IPS-20b (cell line): ENCODE results near the gene FLNC.

Experiments
- H3K27ac ChIP-seq: one replicate; pipeline ENCODE4 v1.5.1; 2013; ENCODE audit warnings: low read length
- H3K27me3 ChIP-seq: 2 replicates; pipeline ENCODE4 v1.6.1; 2013; ENCODE audit warnings: mild to moderate bottlenecking, low read length, inconsistent platforms; ENCODE audit not compliant: insufficient read depth
- H3K36me3 ChIP-seq: 2 replicates; pipeline ENCODE4 v1.6.1; 2013; ENCODE audit warnings: low read depth, mild to moderate bottlenecking, inconsistent platforms, low read length, moderate library complexity; ENCODE audit not compliant: insufficient read depth
- H3K4me1 ChIP-seq: 2 replicates; pipeline ENCODE4 v1.6.1; 2013; ENCODE audit warnings: mild to moderate bottlenecking, control low read depth, inconsistent platforms, low read length, moderate library complexity; ENCODE audit not compliant: insufficient read depth
- H3K4me3 ChIP-seq: 2 replicates; pipeline ENCODE4 v1.5.1; 2013; ENCODE audit warnings: mild to moderate bottlenecking, low read length, inconsistent platforms
- H3K9ac ChIP-seq: 2 replicates; pipeline ENCODE4 v1.6.1; 2013; ENCODE audit warnings: low read depth, mild to moderate bottlenecking, inconsistent platforms, low read length, moderate library complexity
- H3K9me3 ChIP-seq: 2 replicates; pipeline ENCODE4 v1.6.1; 2013; ENCODE audit warnings: mild to moderate bottlenecking, low read depth, low read length, inconsistent platforms; ENCODE audit not compliant: insufficient read depth

The FLNC gene

DNA sequence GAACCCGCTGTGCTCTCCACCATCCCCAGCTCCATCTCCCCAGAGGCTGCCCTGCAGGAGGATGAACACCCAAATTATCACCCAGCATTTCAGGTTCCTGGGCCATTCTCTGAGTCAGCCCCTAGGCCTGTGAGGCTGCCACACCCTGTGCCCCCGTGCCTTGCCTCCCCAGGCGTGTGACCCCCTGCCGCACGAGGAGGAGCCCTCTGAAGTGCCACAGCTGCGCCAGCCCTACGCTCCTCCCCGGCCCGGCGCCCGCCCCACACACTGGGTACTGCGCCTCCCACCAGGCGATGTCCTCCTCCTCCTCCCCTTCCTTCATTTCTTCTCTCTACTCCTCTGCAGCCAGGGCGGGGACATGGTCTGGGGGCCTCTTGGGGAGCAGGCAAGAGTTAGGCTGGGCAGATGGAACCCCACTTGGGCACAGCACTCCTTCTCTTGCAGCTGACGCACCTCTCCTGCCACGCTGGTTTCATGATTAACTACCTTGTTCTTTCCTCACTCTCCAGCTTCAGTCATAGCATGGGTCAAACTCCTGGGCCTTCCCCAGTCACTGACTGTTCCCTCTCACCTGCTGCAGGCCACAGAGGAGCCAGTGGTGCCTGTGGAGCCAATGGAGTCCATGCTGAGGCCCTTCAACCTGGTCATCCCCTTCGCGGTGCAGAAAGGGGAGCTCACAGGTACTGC is 19.7 kb downstream of the FLNC start:
- H3K9ac ChIP-seq = no peak overlapping the region
- H3K36me3 ChIP-seq = no peaks in the 10 kb centered on the region
- H3K4me1 ChIP-seq = no peaks in the 10 kb centered on the region
- no peak overlapping the region for H3K27ac ChIP-seq
- no peak overlapping the region for H3K4me3 ChIP-seq
- no peaks in the 10 kb centered on the region for H3K9me3 ChIP-seq
- no peaks in the 10 kb centered on the region for H3K27me3 ChIP-seq

DNA sequence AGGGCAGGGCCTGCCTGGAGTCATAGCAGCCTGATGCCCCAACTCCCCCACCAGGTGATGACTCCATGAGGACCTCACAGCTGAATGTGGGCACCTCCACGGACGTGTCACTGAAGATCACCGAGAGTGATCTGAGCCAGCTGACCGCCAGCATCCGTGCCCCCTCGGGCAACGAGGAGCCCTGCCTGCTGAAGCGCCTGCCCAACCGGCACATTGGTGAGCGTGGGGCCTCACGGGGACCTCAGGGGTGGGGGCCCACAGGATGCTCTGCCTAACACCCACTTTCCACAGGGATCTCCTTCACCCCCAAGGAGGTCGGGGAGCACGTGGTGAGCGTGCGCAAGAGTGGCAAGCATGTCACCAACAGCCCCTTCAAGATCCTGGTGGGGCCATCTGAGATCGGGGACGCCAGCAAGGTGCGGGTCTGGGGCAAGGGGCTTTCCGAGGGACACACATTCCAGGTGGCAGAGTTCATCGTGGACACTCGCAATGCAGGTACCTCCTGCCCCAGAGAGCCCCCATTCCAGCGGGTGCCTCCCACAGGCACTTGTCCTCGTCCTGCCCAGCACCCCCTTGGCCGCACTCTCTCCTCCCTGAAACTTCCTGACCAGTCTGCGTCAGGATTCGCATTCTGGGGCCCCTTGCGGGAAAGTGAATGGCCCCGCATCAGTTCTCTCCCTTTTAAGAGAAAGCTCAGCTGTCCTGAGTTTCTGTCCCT is 22.5 kb downstream of the FLNC start:
- H3K36me3 ChIP-seq = no peaks in the 10 kb centered on the region
- H3K9me3 ChIP-seq = no peaks in the 10 kb centered on the region
- H3K27me3 ChIP-seq = no peaks in the 10 kb centered on the region
- H3K4me3 ChIP-seq = no peak overlapping the region
- H3K27ac ChIP-seq = no peak overlapping the region
- H3K9ac ChIP-seq = no peak overlapping the region
- H3K4me1 ChIP-seq = no peaks in the 10 kb centered on the region

GRCh38 chr7:128853799-128854198 is 23.6 kb downstream of the FLNC start:
- H3K4me3 ChIP-seq = no peak overlapping the region
- no peaks in the 10 kb centered on the region for H3K36me3 ChIP-seq
- H3K9ac ChIP-seq = no peak overlapping the region
- no peak overlapping the region for H3K27ac ChIP-seq
- no peaks in the 10 kb centered on the region for H3K27me3 ChIP-seq
- H3K4me1 ChIP-seq = no peaks in the 10 kb centered on the region
- H3K9me3 ChIP-seq = no peaks in the 10 kb centered on the region

GRCh38 chr7:128854396-128854795 is 24.2 kb downstream of the FLNC start:
- H3K4me3 ChIP-seq = no peak overlapping the region
- H3K4me1 ChIP-seq = no peaks in the 10 kb centered on the region
- H3K9me3 ChIP-seq = no peaks in the 10 kb centered on the region
- no peak overlapping the region for H3K27ac ChIP-seq
- H3K27me3 ChIP-seq = no peaks in the 10 kb centered on the region
- no peak overlapping the region for H3K9ac ChIP-seq
- H3K36me3 ChIP-seq = no peaks in the 10 kb centered on the region

DNA sequence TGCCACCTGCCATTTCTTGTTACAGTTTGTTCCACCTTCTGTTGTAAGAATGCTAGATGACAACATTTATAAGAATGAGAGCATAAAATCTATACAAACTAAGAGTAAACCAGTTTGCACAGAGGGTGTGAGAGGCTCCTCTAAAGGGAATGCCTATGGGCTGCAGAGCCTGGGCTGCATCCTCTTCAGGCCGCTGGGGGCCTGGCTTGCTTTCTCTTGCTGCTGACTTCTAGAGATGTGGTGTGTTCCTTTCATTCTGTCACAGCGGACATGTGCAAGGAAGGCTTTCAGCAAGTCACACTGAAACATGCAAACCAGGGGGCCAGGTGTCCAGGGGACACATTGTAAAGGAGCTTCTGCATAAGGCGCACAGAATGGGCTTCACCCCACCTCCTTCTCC is 25.4 kb downstream of the FLNC start:
- H3K9me3 ChIP-seq = no peaks in the 10 kb centered on the region
- H3K27me3 ChIP-seq = no peaks in the 10 kb centered on the region
- no peaks in the 10 kb centered on the region for H3K36me3 ChIP-seq
- no peak overlapping the region for H3K4me3 ChIP-seq
- no peak overlapping the region for H3K9ac ChIP-seq
- no peak overlapping the region for H3K27ac ChIP-seq
- no peaks in the 10 kb centered on the region; the same call in 1 of the 2 replicates for H3K4me1 ChIP-seq

GRCh38 chr7:128856001-128856718 is 26.0 kb downstream of the FLNC start:
- Histone ChIP-seq H3K36me3 (no peaks in the 10 kb centered on the region), H3K27me3 (no peaks in the 10 kb centered on the region)

GRCh38 chr7:128858380-128859231 is 28.4 kb downstream of the FLNC start:
- Histone ChIP-seq H3K27ac (no peak overlapping the region), H3K9ac (no peak overlapping the region), H3K27me3 (no peaks in the 10 kb centered on the region), H3K4me1 (peaks cover 7% of the 10 kb centered on the region), H3K36me3 (no peaks in the 10 kb centered on the region), H3K9me3 (no peaks in the 10 kb centered on the region), H3K4me3 (no peak overlapping the region)

More at GRCh38 chr7:128856001-128856718, 26.0 kb downstream of the FLNC start:
- Histone ChIP-seq H3K9ac (no peak overlapping the region), H3K9me3 (no peaks in the 10 kb centered on the region), H3K27ac (no peak overlapping the region), H3K4me3 (no peak overlapping the region), H3K4me1 (no peaks in the 10 kb centered on the region; the same call in 1 of the 2 replicates)

GRCh38 chr7:128859232-128860157 is 29.3 kb downstream of the FLNC start:
- peaks cover 10% of the 10 kb centered on the region for H3K4me1 ChIP-seq
- H3K9me3 ChIP-seq = no peaks in the 10 kb centered on the region
- no peak overlapping the region for H3K4me3 ChIP-seq
- H3K27me3 ChIP-seq = no peaks in the 10 kb centered on the region
- no peak overlapping the region for H3K27ac ChIP-seq
- no peaks in the 10 kb centered on the region for H3K36me3 ChIP-seq
- H3K9ac ChIP-seq = no peak overlapping the region; the same call in 1 of the 2 replicates

DNA sequence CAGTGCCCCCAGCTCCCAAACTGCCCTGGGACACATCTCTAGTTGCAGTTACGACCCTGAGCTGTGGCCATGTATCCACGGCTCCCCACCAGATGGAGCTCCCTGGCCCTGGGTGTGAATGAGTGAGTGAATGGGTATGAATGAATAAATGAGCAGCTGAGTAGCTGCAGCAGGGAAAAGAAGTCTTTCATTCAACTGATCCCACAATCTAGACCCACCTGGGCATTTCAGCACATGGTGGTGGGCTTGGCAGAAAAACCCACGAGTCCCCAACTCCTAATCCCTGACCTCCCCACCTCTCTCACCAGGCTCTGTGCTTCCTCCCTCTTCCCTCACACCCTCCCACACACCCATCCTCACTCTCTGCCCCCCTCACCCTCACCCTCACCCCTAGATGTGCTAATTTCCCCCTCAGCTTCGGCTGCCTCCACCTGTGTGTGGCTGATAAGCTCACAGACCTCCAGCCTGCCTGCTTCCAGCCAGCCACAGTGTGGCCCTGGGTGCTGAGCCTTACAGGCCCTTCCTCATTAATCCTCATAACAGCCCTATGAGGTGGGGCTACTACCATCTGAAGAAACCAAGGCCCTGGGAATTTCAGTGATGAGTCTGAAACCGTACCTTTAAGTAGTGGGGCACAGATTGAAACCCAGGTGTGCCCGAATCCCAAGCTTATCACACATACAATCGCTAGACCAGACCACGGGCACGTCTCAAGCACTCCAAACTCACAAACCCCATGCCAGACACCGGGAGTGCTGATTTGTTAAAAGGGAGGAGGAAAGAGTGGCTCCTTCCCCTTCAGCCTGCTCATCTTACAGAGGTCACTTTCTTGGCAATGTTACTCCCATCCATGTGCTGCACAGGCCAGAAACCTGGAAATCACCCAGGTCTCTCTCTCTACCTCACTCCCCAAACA is 30.2 kb downstream of the FLNC start:
- Histone ChIP-seq H3K27me3 (no peaks in the 10 kb centered on the region), H3K9ac (no peak overlapping the region), H3K4me3 (no peak overlapping the region), H3K4me1 (peaks cover 10% of the 10 kb centered on the region), H3K9me3 (no peaks in the 10 kb centered on the region), H3K27ac (no peak overlapping the region), H3K36me3 (peaks cover 5% of the 10 kb centered on the region; the same call in 1 of the 2 replicates)
